ENCODE results near the gene CTNNA3.
"Not testable (repeated sequence)": the region's sequence is repeated elsewhere in the genome, so short reads cannot be mapped to it uniquely, and the experiment has no call there.

Gene CTNNA3

DNA sequence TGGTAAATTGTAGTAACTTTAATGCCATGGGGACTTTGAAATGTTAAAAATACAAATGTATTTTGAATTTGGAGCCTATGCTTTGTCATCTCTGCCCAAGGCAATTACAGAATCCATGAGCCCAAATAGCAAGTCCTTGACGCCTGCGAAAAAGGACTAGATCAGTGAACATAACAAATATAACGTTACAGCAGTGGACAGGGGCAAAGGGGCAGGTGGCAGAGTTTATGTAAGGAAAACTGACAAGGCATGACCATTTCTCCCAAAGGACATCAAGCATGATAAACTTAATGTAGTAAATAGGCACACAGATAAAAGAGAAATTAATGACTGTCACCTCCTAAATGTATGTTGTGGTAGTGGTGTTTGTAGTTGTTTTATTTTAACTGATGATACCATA lies 473.1 kb downstream of the CTNNA3 start:
- H2AFZ ChIP-seq: no peak overlapping the region
- no peak overlapping the region for H3K4me2 ChIP-seq (ENCODE audit: low read length)
- no peaks in the 10 kb centered on the region for H3K79me2 ChIP-seq
- no peak overlapping the region for H3K4me3 ChIP-seq (ENCODE audit: low read depth, low read length)
- H3K9ac ChIP-seq: no peak overlapping the region
- H3K27ac ChIP-seq: no peak overlapping the region
- H3K9me3 ChIP-seq (ENCODE audit: control insufficient read depth, low read length): no peaks in the 10 kb centered on the region
- H3K36me3 ChIP-seq (ENCODE audit: control insufficient read depth, insufficient read depth, low read length): no peaks in the 10 kb centered on the region
- TF ChIP-seq, protein P1, sequence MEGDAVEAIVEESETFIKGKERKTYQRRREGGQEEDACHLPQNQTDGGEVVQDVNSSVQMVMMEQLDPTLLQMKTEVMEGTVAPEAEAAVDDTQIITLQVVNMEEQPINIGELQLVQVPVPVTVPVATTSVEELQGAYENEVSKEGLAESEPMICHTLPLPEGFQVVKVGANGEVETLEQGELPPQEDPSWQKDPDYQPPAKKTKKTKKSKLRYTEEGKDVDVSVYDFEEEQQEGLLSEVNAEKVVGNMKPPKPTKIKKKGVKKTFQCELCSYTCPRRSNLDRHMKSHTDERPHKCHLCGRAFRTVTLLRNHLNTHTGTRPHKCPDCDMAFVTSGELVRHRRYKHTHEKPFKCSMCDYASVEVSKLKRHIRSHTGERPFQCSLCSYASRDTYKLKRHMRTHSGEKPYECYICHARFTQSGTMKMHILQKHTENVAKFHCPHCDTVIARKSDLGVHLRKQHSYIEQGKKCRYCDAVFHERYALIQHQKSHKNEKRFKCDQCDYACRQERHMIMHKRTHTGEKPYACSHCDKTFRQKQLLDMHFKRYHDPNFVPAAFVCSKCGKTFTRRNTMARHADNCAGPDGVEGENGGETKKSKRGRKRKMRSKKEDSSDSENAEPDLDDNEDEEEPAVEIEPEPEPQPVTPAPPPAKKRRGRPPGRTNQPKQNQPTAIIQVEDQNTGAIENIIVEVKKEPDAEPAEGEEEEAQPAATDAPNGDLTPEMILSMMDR (IDR thresholded peaks at IDR 0.05): no peak
- H3K27me3 ChIP-seq (ENCODE audit: control insufficient read depth, insufficient read depth, low read length): no peaks in the 10 kb centered on the region
- no peaks in the 10 kb centered on the region for H3K4me1 ChIP-seq

- Histone ChIP-seq H3K9me3 (ENCODE audit: control insufficient read depth, low read length) (no peaks in the 10 kb centered on the region), H3K27ac (no peak overlapping the region), H3K4me2 (ENCODE audit: low read length) (no peak overlapping the region), H3K27me3 (ENCODE audit: control insufficient read depth, insufficient read depth, low read length) (no peaks in the 10 kb centered on the region), H3K4me3 (ENCODE audit: low read depth, low read length) (no peak overlapping the region), H3K36me3 (ENCODE audit: control insufficient read depth, insufficient read depth, low read length) (no peaks in the 10 kb centered on the region), H3K4me1 (no peaks in the 10 kb centered on the region), H3K79me2 (no peaks in the 10 kb centered on the region), H3K9ac (no peak overlapping the region), H2AFZ (no peak overlapping the region)
- TF ChIP-seq, protein P1 (IDR thresholded peaks at IDR 0.05): no peak
Measured at GRCh38 chr10:67221939-67222494, 474.0 kb downstream of the CTNNA3 start.

DNA sequence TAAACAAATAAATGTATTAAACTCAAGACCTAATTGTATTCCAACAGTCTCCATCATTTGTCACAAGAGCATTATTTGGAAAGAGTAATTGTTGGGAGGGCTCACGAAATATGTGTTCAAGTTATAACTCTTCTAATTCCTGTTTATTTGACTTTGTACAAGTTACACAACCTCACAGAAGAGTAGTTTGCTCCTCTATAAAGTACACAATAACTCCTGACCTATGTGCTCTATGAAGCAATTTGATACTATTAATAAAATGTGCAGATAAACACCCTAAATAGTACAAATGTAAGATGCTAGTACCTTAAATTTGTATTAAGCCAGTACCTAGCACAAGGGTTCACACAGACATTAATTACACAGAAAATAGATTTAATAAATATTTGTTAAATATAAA lies 484.3 kb downstream of the CTNNA3 start:
- TF ChIP-seq, protein P1 (IDR thresholded peaks at IDR 0.05): no peak
- H3K4me1 ChIP-seq: no peaks in the 10 kb centered on the region

DNA sequence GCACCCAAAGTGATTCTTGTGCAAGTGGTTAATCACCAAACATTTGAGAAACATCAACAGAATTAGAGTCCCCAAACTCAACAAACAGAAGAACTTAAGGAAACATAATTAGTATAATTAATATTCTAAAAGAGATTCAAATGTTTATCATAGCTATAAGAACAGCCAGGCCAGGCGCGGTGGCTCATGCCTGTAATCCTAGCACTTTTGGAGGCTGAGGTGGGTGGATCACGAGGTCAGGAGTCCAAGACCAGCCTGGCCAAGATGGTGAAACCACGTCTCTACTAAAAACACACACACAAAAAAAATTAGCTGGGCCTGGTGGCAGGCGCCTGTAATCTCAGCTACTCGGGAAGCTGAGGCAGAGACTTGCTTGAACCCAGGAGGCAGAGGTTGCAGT lies 488.1 kb downstream of the CTNNA3 start:
- H3K9ac ChIP-seq; H3K4me2 ChIP-seq (ENCODE audit: low read length); H3K79me2 ChIP-seq; H3K36me3 ChIP-seq (ENCODE audit: control insufficient read depth, insufficient read depth, low read length); H3K27me3 ChIP-seq (ENCODE audit: control insufficient read depth, insufficient read depth, low read length); H2AFZ ChIP-seq; H3K9me3 ChIP-seq (ENCODE audit: control insufficient read depth, low read length); H3K27ac ChIP-seq; H3K4me3 ChIP-seq (ENCODE audit: low read depth, low read length); H3K4me1 ChIP-seq: not testable (repeated sequence)

More for the DNA sequence above, 484.3 kb downstream of the CTNNA3 start:
- H3K27me3 ChIP-seq (ENCODE audit: control insufficient read depth, insufficient read depth, low read length): no peaks in the 10 kb centered on the region
- H3K9ac ChIP-seq: no peak overlapping the region
- no peak overlapping the region for H2AFZ ChIP-seq
- no peak overlapping the region for H3K4me2 ChIP-seq (ENCODE audit: low read length)
- no peaks in the 10 kb centered on the region for H3K36me3 ChIP-seq (ENCODE audit: control insufficient read depth, insufficient read depth, low read length)
- H3K4me3 ChIP-seq (ENCODE audit: low read depth, low read length): no peak overlapping the region
- H3K27ac ChIP-seq: no peak overlapping the region
- H3K79me2 ChIP-seq: no peaks in the 10 kb centered on the region
- no peaks in the 10 kb centered on the region for H3K9me3 ChIP-seq (ENCODE audit: control insufficient read depth, low read length)

- H3K4me1 ChIP-seq: no peaks in the 10 kb centered on the region
- H2AFZ ChIP-seq: no peak overlapping the region
- H3K9ac ChIP-seq: no peak overlapping the region
- H3K27me3 ChIP-seq (ENCODE audit: control insufficient read depth, insufficient read depth, low read length): no peaks in the 10 kb centered on the region
- no peak overlapping the region for H3K4me2 ChIP-seq (ENCODE audit: low read length)
- no peaks in the 10 kb centered on the region for H3K36me3 ChIP-seq (ENCODE audit: control insufficient read depth, insufficient read depth, low read length)
- H3K27ac ChIP-seq: no peak overlapping the region
- no peaks in the 10 kb centered on the region for H3K9me3 ChIP-seq (ENCODE audit: control insufficient read depth, low read length)
- no peak overlapping the region for H3K4me3 ChIP-seq (ENCODE audit: low read depth, low read length)
- no peaks in the 10 kb centered on the region for H3K79me2 ChIP-seq
- TF ChIP-seq, protein P1 (IDR thresholded peaks at IDR 0.05): no peak
Measured at GRCh38 chr10:67200913-67201564, 495.0 kb downstream of the CTNNA3 start.

Measured in parathyroid adenoma (tissue), 2 donors.